HUES64 (cell line): ENCODE results near the gene SELPLG.

Experiments used
- H3K27ac ChIP-seq: 2 replicates; pipeline ENCODE4 v1.7.0; 2013; ENCODE audit warnings: low read depth, low read length, inconsistent platforms
- H3K27me3 ChIP-seq: 2 replicates; pipeline ENCODE4 v1.6.1; 2013; ENCODE audit warnings: mild to moderate bottlenecking, low read length; ENCODE audit not compliant: insufficient read depth
- H3K36me3 ChIP-seq: 2 replicates; pipeline ENCODE4 v1.6.1; 2013; ENCODE audit warnings: mild to moderate bottlenecking, low read length; ENCODE audit not compliant: insufficient read depth
- H3K4me1 ChIP-seq: 2 replicates; pipeline ENCODE4 v1.6.1; 2013; ENCODE audit warnings: mild to moderate bottlenecking, low read length, moderate library complexity; ENCODE audit not compliant: insufficient read depth
- H3K4me3 ChIP-seq: 2 replicates; pipeline ENCODE4 v1.5.1; 2013; ENCODE audit warnings: mild to moderate bottlenecking, low read length, moderate library complexity
- H3K9ac ChIP-seq: 2 replicates; pipeline ENCODE4 v1.6.1; 2013; ENCODE audit warnings: mild to moderate bottlenecking, low read depth, low read length
- H3K9me3 ChIP-seq: 2 replicates; pipeline ENCODE4 v1.6.1; 2013; ENCODE audit warnings: low read depth, low read length; ENCODE audit not compliant: insufficient read depth
- WGBS: fragments of 150-250, 120-280 bp; methylation state at CpG from one replicate; pipeline ENCODE4 v1.1.7; 2013; ENCODE audit warnings: missing lambda C conversion rate; 5-methylcytosine and 5-hydroxymethylcytosine counted together

The SELPLG gene

GRCh38 chr12:108615918-108616317, 17.8 kb downstream of the SELPLG start:
- Histone ChIP-seq H3K27ac (no peak overlapping the region), H3K9ac (no peak overlapping the region), H3K9me3 (peaks cover 3% of the 10 kb centered on the region; the same call in 1 of the 2 replicates), H3K36me3 (no peaks in the 10 kb centered on the region), H3K27me3 (no peaks in the 10 kb centered on the region), H3K4me1 (peaks cover 3% of the 10 kb centered on the region; the same call in 1 of the 2 replicates), H3K4me3 (no peak overlapping the region)
- WGBS = 92% methylated on average over 1 of the region's 1 CpG

DNA sequence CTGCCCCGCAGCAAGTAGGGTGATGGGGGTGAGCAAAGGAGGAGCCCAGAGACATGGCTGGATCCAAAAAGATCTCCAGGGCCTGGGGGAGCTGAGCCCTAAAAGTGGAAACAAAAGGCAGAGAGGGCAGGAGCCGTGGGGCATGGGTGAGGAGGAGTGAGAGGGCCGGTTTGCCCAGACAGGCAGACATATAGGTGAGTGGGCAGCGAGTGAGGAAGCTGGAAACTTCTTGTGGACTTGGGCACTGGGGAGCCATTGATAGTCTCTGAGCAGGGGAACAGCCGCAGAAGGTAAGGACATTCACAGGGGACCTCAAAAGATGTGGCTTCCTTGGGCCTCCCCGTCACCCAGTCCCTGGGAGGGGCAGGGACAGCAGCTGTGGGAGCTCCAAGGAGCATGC, 19.1 kb downstream of the SELPLG start:
- no peak overlapping the region for H3K27ac ChIP-seq
- H3K27me3 ChIP-seq = no peaks in the 10 kb centered on the region
- H3K4me1 ChIP-seq = 0 out of 2 replicates have a peak, but pooled peaks cover 3% of the 10 kb centered on the region
- H3K9me3 ChIP-seq = peaks cover 3% of the 10 kb centered on the region; the same call in 1 of the 2 replicates
- H3K4me3 ChIP-seq = no peak overlapping the region
- no peak overlapping the region for H3K9ac ChIP-seq
- WGBS = 92% methylated on average over 6 of the region's 6 CpGs
- no peaks in the 10 kb centered on the region for H3K36me3 ChIP-seq

DNA sequence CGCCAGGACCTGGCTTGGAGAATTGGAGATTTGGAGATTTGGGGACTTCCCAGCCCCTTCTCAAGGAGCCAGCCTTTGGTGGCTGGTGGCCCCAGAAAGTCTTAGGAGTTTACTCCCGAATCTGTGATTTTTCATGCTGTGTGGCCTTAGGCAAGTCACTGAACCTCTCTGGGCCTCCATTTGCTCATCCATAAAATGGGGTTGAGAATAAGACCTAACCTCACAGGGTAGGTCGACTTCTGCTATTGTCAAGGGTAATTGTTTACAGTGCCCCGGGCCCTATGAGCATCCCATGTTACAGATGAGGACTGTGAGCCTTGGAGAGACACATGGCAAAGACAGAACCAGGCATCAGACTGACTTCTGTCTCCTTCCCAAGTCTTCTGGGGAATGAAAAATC, 19.7 kb downstream of the SELPLG start:
- Histone ChIP-seq H3K9ac (no peak overlapping the region), H3K4me3 (no peak overlapping the region), H3K36me3 (no peaks in the 10 kb centered on the region), H3K27ac (no peak overlapping the region), H3K4me1 (0 out of 2 replicates have a peak, but pooled peaks cover 3% of the 10 kb centered on the region), H3K9me3 (peaks cover 3% of the 10 kb centered on the region; the same call in 1 of the 2 replicates), H3K27me3 (no peaks in the 10 kb centered on the region)
- 88% methylated on average over 4 of the region's 4 CpGs for WGBS

GRCh38 chr12:108613548-108613947, 20.1 kb downstream of the SELPLG start:
- peaks cover 3% of the 10 kb centered on the region; the same call in 1 of the 2 replicates for H3K9me3 ChIP-seq
- 0 out of 2 replicates have a peak, but pooled peaks cover 3% of the 10 kb centered on the region for H3K4me1 ChIP-seq
- no peak overlapping the region for H3K4me3 ChIP-seq
- no peak overlapping the region for H3K27ac ChIP-seq
- no peaks in the 10 kb centered on the region for H3K36me3 ChIP-seq
- WGBS = 80% methylated on average over 9 of the region's 9 CpGs
- H3K9ac ChIP-seq = no peak overlapping the region
- H3K27me3 ChIP-seq = no peaks in the 10 kb centered on the region

DNA sequence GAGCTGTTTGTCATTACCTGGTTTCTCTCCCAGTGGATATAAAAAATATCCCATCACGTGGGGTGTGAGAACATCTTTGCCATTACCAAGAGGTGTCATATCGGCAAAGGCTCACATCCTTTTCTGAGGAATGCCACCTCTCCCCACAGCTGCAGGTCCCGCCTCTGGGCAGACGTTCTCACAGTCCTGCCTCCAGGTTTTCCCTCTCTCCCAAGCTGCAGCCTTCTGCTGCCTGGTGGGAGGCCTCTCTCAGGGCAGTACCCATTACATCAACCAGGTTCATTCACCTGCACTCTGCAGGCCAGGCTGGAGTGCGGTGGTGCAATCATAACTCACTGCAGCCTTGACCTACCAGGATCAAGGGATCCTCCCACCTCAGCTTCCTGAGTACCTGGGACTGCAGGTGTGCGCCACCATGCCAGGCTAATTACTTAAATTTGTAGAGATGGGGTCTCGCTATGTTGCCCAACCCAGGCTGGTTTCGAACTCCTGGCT, 20.9 kb downstream of the SELPLG start:
- WGBS = 75% methylated on average over 8 of the region's 8 CpGs
- Histone ChIP-seq H3K27me3 (no peaks in the 10 kb centered on the region), H3K27ac (no peak overlapping the region), H3K9ac (no peak overlapping the region), H3K9me3 (peaks cover 3% of the 10 kb centered on the region; the same call in 1 of the 2 replicates), H3K4me3 (no peak overlapping the region), H3K4me1 (no peaks in the 10 kb centered on the region), H3K36me3 (no peaks in the 10 kb centered on the region)

DNA sequence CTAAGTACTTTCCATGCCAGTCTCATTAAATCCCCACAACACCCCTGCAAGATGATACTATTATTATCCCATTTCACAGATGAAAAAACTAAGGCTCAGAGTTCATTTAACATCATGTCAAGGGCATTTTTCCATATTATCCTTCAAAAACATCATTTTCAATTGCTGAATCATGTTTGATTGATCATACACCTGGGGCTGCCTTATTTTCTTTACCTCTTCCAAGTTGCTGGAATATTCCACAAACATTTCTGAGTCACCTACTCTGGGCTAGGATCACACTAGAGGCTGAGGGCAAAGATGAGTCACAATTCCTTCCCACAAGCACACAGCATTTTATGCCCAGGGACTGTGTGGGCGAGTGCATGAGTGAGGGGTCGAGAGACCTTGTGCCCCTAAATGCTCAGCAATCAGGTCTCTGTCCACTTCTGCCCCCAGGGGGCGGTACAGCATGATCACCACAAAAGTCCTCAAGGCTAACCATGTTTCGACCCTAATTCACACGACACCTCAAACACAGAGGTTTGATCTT, 21.7 kb downstream of the SELPLG start:
- Histone ChIP-seq H3K4me1 (no peaks in the 10 kb centered on the region), H3K4me3 (no peak overlapping the region), H3K9ac (no peak overlapping the region), H3K27ac (no peak overlapping the region), H3K9me3 (peaks cover 3% of the 10 kb centered on the region; the same call in 1 of the 2 replicates), H3K36me3 (no peaks in the 10 kb centered on the region), H3K27me3 (no peaks in the 10 kb centered on the region)
- 62% methylated on average over 5 of the region's 5 CpGs for WGBS

- no peak overlapping the region for H3K4me3 ChIP-seq
- no peak overlapping the region for H3K27ac ChIP-seq
- H3K9me3 ChIP-seq = peaks cover 3% of the 10 kb centered on the region; the same call in 1 of the 2 replicates
- WGBS = 92% methylated on average over 15 of the region's 15 CpGs
- H3K9ac ChIP-seq = no peak overlapping the region
- no peaks in the 10 kb centered on the region for H3K4me1 ChIP-seq
- no peaks in the 10 kb centered on the region for H3K36me3 ChIP-seq
- H3K27me3 ChIP-seq = no peaks in the 10 kb centered on the region
Observed at GRCh38 chr12:108610856-108611605, 22.7 kb downstream of the SELPLG start.

- H3K27ac ChIP-seq = no peak overlapping the region
- WGBS = 91% methylated on average over 7 of the region's 8 CpGs
- H3K9ac ChIP-seq = no peak overlapping the region
- H3K4me3 ChIP-seq = no peak overlapping the region
- no peaks in the 10 kb centered on the region for H3K9me3 ChIP-seq
- no peaks in the 10 kb centered on the region for H3K36me3 ChIP-seq
- H3K27me3 ChIP-seq = no peaks in the 10 kb centered on the region
- no peaks in the 10 kb centered on the region for H3K4me1 ChIP-seq
Observed at GRCh38 chr12:108610336-108610815, 23.3 kb downstream of the SELPLG start.

DNA sequence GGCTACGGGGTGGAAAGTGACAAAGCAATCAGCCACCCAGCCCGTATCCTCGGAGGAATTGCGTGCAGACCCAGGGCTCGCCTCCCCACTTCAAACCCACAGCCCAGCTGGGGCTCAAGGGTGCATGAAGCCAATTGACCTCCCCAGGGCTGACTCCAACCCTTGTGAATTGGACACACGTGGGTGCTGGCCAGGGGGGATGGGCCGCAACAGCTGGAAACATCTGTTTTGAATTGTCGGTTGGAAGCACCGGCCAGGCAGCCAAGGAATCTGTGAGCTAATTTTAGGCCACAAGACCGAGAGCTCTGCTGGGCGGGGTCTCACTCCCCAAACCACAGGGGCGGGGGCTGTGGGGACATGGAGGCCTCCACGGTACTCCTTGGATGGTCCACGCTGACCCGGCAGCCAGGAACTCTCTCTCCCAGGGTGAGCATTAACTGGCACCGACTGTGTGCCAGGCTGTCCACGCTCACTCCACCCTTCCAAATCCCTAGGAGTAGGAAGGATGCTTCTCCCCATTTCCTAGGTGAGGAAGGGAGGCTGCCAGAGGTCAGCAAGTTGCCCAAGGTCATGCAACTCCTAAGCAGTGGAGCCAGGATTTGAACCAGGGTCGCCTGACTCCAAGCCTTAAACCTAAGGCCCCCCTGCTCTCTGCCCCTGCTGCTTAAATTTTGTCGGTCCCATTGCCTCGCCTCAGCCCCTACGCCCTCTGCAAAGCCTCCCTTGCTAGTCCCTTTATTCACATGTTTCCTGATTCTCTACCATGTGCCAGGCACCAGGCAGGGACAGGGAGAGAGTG, 24.0 kb downstream of the SELPLG start:
- WGBS = 81% methylated on average over 20 of the region's 21 CpGs
- H3K27ac ChIP-seq = no peak overlapping the region

DNA sequence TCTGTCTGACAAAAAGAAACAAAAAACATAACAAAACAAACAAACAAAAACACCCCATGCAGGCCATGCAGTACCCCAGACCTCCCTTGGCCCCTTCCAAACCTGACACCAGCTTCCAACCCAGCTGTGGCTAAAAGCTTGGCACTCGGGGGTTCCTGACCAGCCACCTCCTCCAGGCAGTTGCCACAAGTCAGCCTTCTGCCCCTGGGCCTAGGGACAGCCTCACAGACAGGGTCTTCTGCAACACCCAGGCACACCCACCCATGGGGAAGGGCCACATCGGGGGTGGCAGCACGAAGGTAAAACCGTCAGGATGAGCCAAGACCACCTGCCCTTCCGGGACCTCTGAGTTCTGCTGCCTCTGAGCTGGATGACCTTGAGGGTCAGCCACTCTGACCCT, 25.1 kb downstream of the SELPLG start:
- 0 out of 2 replicates have a peak, but pooled peaks cover 4% of the 10 kb centered on the region for H3K4me1 ChIP-seq
- no peak overlapping the region for H3K9ac ChIP-seq
- no peaks in the 10 kb centered on the region for H3K27me3 ChIP-seq
- H3K36me3 ChIP-seq = no peaks in the 10 kb centered on the region
- H3K27ac ChIP-seq = no peak overlapping the region
- 89% methylated on average over 5 of the region's 5 CpGs for WGBS
- no peak overlapping the region for H3K4me3 ChIP-seq
- H3K9me3 ChIP-seq = no peaks in the 10 kb centered on the region

More for the DNA sequence above, 24.0 kb downstream of the SELPLG start:
- no peak overlapping the region for H3K9ac ChIP-seq
- H3K4me1 ChIP-seq = no peaks in the 10 kb centered on the region
- no peaks in the 10 kb centered on the region for H3K27me3 ChIP-seq
- H3K9me3 ChIP-seq = no peaks in the 10 kb centered on the region
- H3K36me3 ChIP-seq = no peaks in the 10 kb centered on the region
- no peak overlapping the region for H3K4me3 ChIP-seq
